Peyer's patch (tissue), 4 donors: Measurements from ENCODE around the gene DOCK1. TPM values are rescaled to one million over a fixed set of nuclear protein-coding genes. Genes with fewer than 3 reads are reported as not detected.
"Not testable (repeated sequence)": the region's sequence is repeated elsewhere in the genome, so short reads cannot be mapped to it uniquely, and the experiment has no call there.

Experiments used
- DNase-seq, 3 donors: peaks; one replicate each; pipeline ENCODE4 v3.0.0-alpha.2; 2017 to 2019
- H3K27ac ChIP-seq, 4 donors: fragments of 200-600 bp; sonication (generic); one replicate each; pipeline ENCODE4 v1.5.1; 2016 to 2019
- H3K27me3 ChIP-seq, 2 donors: fragments of 200-600 bp; sonication (generic); one replicate each; pipeline ENCODE4 v1.5.1; 2019
- H3K36me3 ChIP-seq, 3 donors: fragments of 200-600 bp; sonication (generic); one replicate each; pipeline ENCODE4 v1.5.1; 2016 to 2019
- H3K4me1 ChIP-seq, 4 donors: fragments of 200-600 bp; sonication (generic); one replicate each; pipeline ENCODE4 v1.5.1; 2016 to 2019
- H3K4me3 ChIP-seq, 4 donors: fragments of 200-600 bp; sonication (generic); 1 replicate in 3 of 4; 2 replicates in 1 of 4; pipeline ENCODE4 v1.5.1; 2016 to 2019; ENCODE audit warnings: mild to moderate bottlenecking in 1 of 4
- H3K9me3 ChIP-seq, 4 donors: fragments of 200-600 bp; sonication (generic); one replicate each; pipeline ENCODE4 v1.5.1; 2016 to 2019; ENCODE audit warnings: mild to moderate bottlenecking in 1 of 4
- POLR2A ChIP-seq, 2 donors: fragments of 450-650 bp; IDR thresholded peaks; one replicate each; pipeline ENCODE4 v1.5.1; 2017; ENCODE audit warnings: antibody characterized with exemption in 2 of 2, mild to moderate bottlenecking in 2 of 2, moderate library complexity in 2 of 2
- total RNA-seq, 4 donors: library from RNA; depleted of rRNA; stranded (reverse); fragments of >200 nt; gene quantifications; one replicate each; pipeline ENCODE4 v1.1.0, GENCODE V29; 2016
- TF ChIP-seq, protein P1 (sequence below), 6 experiments: fragments of 450-650 bp in 4 of 6; fragments of 200-600 bp in 2 of 6; sonication (generic) in 1 of 6; IDR thresholded peaks; one replicate each; pipeline ENCODE4 v1.5.1; 2017 to 2019; ENCODE audit warnings: antibody characterized with exemption in 6 of 6, mild to moderate bottlenecking in 3 of 6, moderate library complexity in 1 of 6

DOCK1 gene
- total RNA-seq, 4 donors from 2014 or later = 42.0 to 117 (median 92.2) TPM

DNA sequence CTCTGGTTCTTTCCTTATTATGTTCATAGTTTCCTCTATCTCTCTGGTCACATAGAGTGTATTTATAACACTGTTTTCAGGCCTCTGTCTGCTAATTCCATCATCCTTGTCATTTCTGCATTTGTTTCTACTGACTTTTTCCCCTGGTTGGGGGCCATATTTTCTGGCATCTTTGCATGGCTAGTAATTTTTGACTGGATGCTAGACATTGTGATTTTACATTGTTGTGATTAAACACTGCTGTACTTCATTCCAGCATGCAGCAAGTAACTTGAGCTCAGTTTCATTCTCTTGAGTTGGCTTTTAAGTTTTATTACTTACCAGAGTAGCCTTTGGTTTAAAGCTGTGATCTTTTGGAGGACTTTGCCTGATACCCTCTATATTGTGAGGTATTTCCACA, 6.8 kb upstream of the DOCK1 start:
- Histone ChIP-seq H3K27ac (no peak overlapping the region), H3K4me3 (no peak overlapping the region), H3K4me1 (no peaks in the 10 kb centered on the region), H3K27me3 (no peaks in the 10 kb centered on the region), H3K9me3 (peaks cover 0 to 11% (median 2%) of the 10 kb centered on the region in 4 donors), H3K36me3 (no peaks in the 10 kb centered on the region)
- no peak for TF ChIP-seq POLR2A (IDR thresholded peaks at IDR 0.05)
- TF ChIP-seq, protein P1, sequence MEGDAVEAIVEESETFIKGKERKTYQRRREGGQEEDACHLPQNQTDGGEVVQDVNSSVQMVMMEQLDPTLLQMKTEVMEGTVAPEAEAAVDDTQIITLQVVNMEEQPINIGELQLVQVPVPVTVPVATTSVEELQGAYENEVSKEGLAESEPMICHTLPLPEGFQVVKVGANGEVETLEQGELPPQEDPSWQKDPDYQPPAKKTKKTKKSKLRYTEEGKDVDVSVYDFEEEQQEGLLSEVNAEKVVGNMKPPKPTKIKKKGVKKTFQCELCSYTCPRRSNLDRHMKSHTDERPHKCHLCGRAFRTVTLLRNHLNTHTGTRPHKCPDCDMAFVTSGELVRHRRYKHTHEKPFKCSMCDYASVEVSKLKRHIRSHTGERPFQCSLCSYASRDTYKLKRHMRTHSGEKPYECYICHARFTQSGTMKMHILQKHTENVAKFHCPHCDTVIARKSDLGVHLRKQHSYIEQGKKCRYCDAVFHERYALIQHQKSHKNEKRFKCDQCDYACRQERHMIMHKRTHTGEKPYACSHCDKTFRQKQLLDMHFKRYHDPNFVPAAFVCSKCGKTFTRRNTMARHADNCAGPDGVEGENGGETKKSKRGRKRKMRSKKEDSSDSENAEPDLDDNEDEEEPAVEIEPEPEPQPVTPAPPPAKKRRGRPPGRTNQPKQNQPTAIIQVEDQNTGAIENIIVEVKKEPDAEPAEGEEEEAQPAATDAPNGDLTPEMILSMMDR (IDR thresholded peaks at IDR 0.05) = no peak
- no peak for DNase-seq

DNA sequence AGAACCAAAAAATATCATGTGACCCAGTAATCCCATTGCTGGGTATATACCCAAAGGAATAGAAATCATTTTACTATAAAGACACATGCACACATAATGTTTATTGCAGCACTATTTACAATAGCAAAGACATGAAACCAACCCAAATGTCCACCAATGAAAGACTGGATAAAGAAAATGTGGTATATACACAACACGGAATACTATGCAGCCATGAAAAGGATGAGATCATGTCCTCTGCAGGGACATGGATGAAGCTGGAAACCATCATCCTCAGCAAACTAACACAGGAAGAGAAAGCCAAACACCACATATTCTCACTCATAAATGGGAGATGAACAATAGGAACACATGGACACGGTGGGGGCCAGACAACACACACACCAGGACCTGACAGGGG, 5.7 kb upstream of the DOCK1 start:
- not testable (repeated sequence) for H3K27ac ChIP-seq, H3K4me3 ChIP-seq, H3K27me3 ChIP-seq, DNase-seq, H3K4me1 ChIP-seq, H3K36me3 ChIP-seq
- peaks cover 0 to 11% (median 2%) of the 10 kb centered on the region in 4 donors for H3K9me3 ChIP-seq

DNA sequence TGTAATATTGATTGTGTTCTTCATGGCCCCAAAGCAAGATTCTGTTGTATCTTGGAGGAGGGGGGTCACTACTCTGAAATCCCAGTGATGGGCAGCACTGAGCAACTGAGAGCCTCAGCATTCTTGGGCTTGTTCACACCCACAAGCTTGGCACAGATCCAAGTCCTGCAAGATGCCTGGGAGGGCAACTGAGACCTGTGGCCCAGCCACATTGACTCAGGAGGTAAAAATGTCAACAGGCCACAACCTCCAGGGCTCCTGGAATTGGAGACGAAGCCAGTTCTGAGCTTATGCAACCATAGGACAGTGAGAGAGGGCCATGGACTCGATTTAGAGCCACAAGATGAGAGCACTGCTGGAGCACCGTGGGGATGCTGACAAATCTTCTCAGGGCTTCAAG, 3.1 kb upstream of the DOCK1 start:
- H3K27ac ChIP-seq = no peak overlapping the region
- H3K36me3 ChIP-seq = no peaks in the 10 kb centered on the region
- H3K27me3 ChIP-seq = no peaks in the 10 kb centered on the region
- DNase-seq = no peak
- H3K9me3 ChIP-seq = peaks cover 0 to 11% (median 2%) of the 10 kb centered on the region in 4 donors
- TF ChIP-seq POLR2A (IDR thresholded peaks at IDR 0.05) = no peak
- TF ChIP-seq, protein P1 (IDR thresholded peaks at IDR 0.05) = peak in 2 of 6 experiments; percentile 8 to 22
- H3K4me1 ChIP-seq = peaks cover 0 to 14% (median 0%) of the 10 kb centered on the region in 4 donors
- no peak overlapping the region for H3K4me3 ChIP-seq

DNA sequence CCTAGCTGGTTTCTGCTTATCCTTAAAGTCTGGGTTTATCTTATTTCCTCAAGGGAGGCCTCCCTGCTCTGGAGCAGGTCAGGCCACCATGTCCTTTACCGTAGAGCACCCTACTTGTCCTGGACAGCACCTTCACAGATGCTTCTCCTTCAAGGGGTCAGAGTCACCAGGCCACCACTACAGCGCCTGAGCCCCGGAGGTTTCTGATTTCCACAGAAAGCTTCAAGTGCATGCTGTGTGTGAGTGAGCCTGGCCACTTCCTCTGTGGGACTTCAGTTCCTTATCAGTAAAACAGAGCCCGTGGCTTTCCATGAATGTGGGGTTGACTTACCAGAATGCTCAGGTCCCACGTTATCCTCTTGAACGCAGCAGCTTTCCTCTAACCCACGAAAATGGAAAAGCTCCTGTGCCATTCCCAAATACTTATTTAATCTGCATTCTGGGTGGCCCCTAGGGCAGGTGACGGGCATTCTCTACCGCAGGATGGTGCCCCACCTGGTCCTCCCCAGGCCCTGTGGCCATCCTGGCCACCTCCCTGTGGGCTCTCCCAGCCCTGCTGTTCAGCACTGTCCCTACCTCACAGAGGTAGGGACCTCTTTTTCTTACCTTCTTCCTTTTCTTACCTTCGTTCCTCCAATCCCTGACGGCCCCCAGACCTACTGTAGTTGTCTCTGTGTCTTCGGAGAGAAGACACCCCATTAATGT, 1.4 kb upstream of the DOCK1 start:
- no peak for DNase-seq
- Histone ChIP-seq H3K9me3 (peaks cover 0 to 2% (median 0%) of the 10 kb centered on the region in 4 donors), H3K36me3 (no peaks in the 10 kb centered on the region), H3K27ac (no peak overlapping the region), H3K27me3 (no peaks in the 10 kb centered on the region), H3K4me1 (peaks cover 0 to 14% (median 0%) of the 10 kb centered on the region in 4 donors), H3K4me3 (no peak overlapping the region)
- no peak for TF ChIP-seq POLR2A (IDR thresholded peaks at IDR 0.05)
- TF ChIP-seq, protein P1 (IDR thresholded peaks at IDR 0.05) = no peak

DNA sequence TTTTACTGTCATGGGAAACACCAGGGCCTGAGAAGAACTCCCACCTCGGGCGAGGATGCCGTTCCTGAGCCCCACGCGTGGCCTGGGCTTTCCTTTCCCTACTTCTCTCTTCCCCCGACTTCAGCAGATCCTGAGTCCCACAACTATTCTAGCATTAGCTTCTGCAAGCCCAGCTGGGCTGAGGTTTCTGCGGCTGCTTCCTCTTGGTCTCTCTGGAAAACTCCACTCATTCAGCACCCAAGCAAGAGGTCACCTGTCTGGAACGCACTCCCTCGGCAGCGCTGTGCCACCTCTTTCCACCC, 761 bp upstream of the DOCK1 start:
- no peak for DNase-seq
- TF ChIP-seq, protein P1 (IDR thresholded peaks at IDR 0.05) = no peak
- TF ChIP-seq POLR2A (IDR thresholded peaks at IDR 0.05) = no peak
- H3K4me1 ChIP-seq = peaks cover 0 to 14% (median 0%) of the 10 kb centered on the region in 4 donors
- no peak overlapping the region for H3K27ac ChIP-seq
- H3K27me3 ChIP-seq = no peaks in the 10 kb centered on the region
- no peaks in the 10 kb centered on the region for H3K9me3 ChIP-seq
- H3K4me3 ChIP-seq = peak overlapping the region in 2 of 4 donors; percentile 80 to 89
- H3K36me3 ChIP-seq = no peaks in the 10 kb centered on the region

DNA sequence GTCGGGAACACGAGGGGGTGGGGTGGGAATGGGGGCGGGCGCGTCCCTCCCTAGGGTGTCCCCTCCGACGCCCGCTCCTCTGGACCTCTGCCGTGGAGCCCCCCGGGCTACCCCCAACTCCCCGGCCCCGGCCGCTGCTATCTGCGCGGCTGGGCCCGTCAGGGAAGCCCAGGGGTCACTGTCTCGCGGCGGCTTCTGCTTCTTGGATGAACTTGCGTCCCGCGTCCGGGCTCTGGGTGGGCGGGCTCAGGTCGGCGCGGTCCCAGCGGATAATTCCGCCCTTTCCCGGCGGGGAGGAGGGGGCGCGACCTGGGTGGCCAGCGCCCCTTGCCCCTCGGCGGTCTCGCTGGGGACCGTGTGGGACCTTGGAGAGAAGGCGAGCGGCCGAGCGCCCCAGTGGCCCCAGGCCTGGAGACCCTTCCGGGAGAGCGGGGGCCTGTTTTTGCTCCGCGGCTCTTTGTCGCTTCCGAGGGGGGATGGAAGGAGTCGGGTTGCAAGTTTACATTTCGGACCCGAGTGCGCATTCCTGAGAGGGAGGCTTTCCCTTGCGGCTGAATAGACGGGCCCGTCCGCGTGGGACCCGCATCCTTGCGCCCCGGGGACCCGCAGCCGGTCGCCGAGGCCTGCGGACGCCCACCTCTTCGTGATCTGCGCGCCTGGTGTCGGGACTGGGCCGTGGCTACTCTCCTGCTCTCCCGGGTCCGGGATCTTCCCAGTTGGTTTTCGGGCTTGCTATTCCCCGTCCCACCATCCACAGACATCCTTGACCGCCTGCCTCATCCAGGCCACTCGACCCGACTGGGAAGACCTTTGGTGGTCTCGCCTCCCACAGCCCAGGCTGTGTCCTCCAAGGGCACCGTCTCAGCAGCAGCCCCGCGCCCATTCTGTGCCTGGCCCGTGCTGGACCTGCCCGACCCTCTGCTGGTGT, 812 bp downstream of the DOCK1 start:
- Histone ChIP-seq H3K9me3 (no peaks in the 10 kb centered on the region), H3K4me1 (peaks cover 0 to 14% (median 0%) of the 10 kb centered on the region in 4 donors), H3K4me3 (peak overlapping the region; percentile 42 to 89 (median 70)), H3K27me3 (no peaks in the 10 kb centered on the region), H3K27ac (peak overlapping the region; percentile 51 to 84 (median 70)), H3K36me3 (no peaks in the 10 kb centered on the region)
- TF ChIP-seq POLR2A (IDR thresholded peaks at IDR 0.05) = no peak
- TF ChIP-seq, protein P1 (IDR thresholded peaks at IDR 0.05) = no peak
- peak in 2 of 3 donors; percentile 49 to 66 for DNase-seq
